ENCODE measurements around the gene DDX24. TPM values are rescaled to one million over a fixed set of nuclear protein-coding genes. Genes with fewer than 3 reads are reported as not detected.

DDX24 gene
- total and polyA plus RNA-seq, 7 experiments from 2014 or later, result 190 to 438 (median 320) TPM

DNA sequence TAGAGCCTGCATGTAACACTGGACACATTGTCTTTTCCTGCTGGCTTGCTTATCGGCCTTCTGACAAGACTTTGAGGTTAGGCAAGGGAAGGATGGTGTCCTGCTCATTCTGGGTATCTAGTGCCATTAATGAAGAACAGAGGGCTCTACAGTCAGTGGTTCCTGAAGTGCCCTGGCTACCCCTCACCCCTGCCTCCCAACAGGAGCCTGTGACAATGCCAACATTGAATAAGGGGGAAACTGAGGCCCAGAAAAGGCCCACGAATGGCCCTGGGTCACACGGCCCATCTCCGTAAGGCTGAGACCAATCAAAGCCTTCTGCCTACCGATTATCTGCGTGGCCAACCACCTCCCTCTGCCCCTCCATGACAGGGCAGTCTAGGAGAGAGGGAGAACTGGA, 46.3 kb upstream of the DDX24 start:
- DNase-seq (no peak), ATAC-seq (no peak)
- Histone ChIP-seq H3K27ac (ENCODE audit: low read depth, low read length) (no peak overlapping the region), H3K4me1 (ENCODE audit: control insufficient read depth in 2 of 2, insufficient read depth in 2 of 2, low read length in 2 of 2) (peaks cover 12 to 21% of the 10 kb centered on the region in 2 donors), H3K27me3 (ENCODE audit: control insufficient read depth in 2 of 2, insufficient read depth in 2 of 2, low read length in 2 of 2) (no peaks in the 10 kb centered on the region), H3K9me3 (ENCODE audit: control insufficient read depth in 2 of 3, low read length in 3 of 3) (no peaks in the 10 kb centered on the region), H3K36me3 (ENCODE audit: control insufficient read depth in 2 of 3, insufficient read depth in 3 of 3, low read length in 3 of 3) (no peaks in the 10 kb centered on the region), H3K4me3 (ENCODE audit: low read length) (no peak overlapping the region)
- ChIA-PET CTCF (interaction anchor here (1.2 to 2.6 kb wide), 3 partner anchors 9 to 92 kb away, joined by 4 to 9 read pairs (median 4); no protein-coding TSS in a partner anchor), POLR2A (interaction anchor here (6.0 kb wide), 1 partner anchor 47 kb away, joined by 29 read pairs; the partner anchor contains the start of genes DDX24 and IFI27L1)
- Mint-ChIP-seq H3K36me3 (peaks cover 0 to 8% (median 3%) of the 10 kb centered on the region in 5 donors), H3K4me3 (peak overlapping the region in 2 of 10 donors; percentile 13 to 88), H3K27me3 (peaks cover 0 to 14% (median 0%) of the 10 kb centered on the region in 5 donors), H3K27ac (peak overlapping the region in 2 of 9 donors; percentile 6 to 85), H3K9me3 (peaks cover 0 to 12% (median 1%) of the 10 kb centered on the region in 11 donors), H3K4me1 (peaks cover 16 to 24% (median 18%) of the 10 kb centered on the region in 7 donors)
- intact Hi-C loops (cut with micrococcal nuclease), result loop anchor here in 1 of 2 donors (5.0 kb wide), 1 partner anchor 1015 kb away; no protein-coding TSS in a partner anchor

DNA sequence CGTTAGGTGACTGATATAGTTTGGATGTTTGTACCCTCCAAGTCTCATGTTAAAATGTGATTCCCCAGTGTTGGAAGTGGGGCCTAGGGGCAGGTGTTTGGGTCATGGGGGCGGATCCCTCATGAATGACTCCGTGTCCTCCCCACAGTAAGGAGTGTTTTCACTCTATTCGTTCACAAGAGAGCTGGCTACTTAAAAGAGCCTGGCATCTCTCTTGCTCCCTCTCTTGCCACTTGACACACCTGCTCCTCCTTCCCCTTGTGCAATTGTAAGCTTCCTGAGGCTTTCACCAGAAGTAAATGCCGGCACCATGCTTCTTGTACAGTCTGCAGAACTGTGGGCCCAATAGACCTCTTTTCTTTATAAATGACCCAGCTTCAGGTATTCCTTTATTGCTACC, 45.8 kb upstream of the DDX24 start:
- no peak overlapping the region for H3K27ac ChIP-seq (ENCODE audit: low read depth, low read length)
- H3K4me3 ChIP-seq (ENCODE audit: low read length), result no peak overlapping the region
- Mint-ChIP-seq H3K4me3 (peak overlapping the region in 1 of 10 donors; percentile 3), H3K27me3 (peaks cover 0 to 14% (median 0%) of the 10 kb centered on the region in 5 donors), H3K36me3 (peaks cover 0 to 9% (median 4%) of the 10 kb centered on the region in 5 donors), H3K9me3 (peaks cover 0 to 17% (median 3%) of the 10 kb centered on the region in 11 donors), H3K27ac (peak overlapping the region in 2 of 9 donors; percentile 11 to 53), H3K4me1 (peaks cover 16 to 24% (median 18%) of the 10 kb centered on the region in 7 donors)
- H3K4me1 ChIP-seq (ENCODE audit: control insufficient read depth in 2 of 2, insufficient read depth in 2 of 2, low read length in 2 of 2), result peaks cover 12 to 21% of the 10 kb centered on the region in 2 donors
- no peaks in the 10 kb centered on the region for H3K36me3 ChIP-seq (ENCODE audit: control insufficient read depth in 2 of 3, insufficient read depth in 3 of 3, low read length in 3 of 3)
- CTCF ChIA-PET, result interaction anchor here (2.6 kb wide), 1 partner anchor 10 kb away, joined by 9 read pairs; no protein-coding TSS in a partner anchor
- no peaks in the 10 kb centered on the region for H3K9me3 ChIP-seq (ENCODE audit: control insufficient read depth in 2 of 3, low read length in 3 of 3)
- no peak for ATAC-seq
- DNase-seq, result no peak
- H3K27me3 ChIP-seq (ENCODE audit: control insufficient read depth in 2 of 2, insufficient read depth in 2 of 2, low read length in 2 of 2), result no peaks in the 10 kb centered on the region
- POLR2A ChIA-PET, result interaction anchor here (0.6 kb wide), 1 partner anchor 43 kb away, joined by 3 read pairs; no protein-coding TSS in a partner anchor
- intact Hi-C loops (cut with micrococcal nuclease), result loop anchor here in 1 of 2 donors (5.0 kb wide), 1 partner anchor 1014 kb away; no protein-coding TSS in a partner anchor

DNA sequence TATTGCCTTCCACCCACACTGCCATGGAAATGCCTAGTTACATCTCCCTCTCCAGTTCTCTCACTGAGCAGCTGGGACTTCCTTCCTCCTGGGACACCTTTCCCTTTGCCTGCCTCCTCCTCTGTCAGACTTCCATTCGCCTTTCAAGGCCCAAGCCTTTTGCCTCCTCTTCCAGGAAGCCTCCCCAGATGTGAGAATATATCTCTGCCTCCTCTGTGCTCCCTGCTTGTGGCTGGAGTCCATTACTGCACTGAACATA, 45.3 kb upstream of the DDX24 start:
- DNase-seq (no peak), ATAC-seq (no peak)
- no peak overlapping the region for H3K27ac ChIP-seq (ENCODE audit: low read depth, low read length)
- H3K4me3 ChIP-seq (ENCODE audit: low read length), result no peak overlapping the region
- Mint-ChIP-seq H3K27ac (peak overlapping the region in 3 of 9 donors; percentile 9 to 53 (median 11)), H3K4me1 (peaks cover 16 to 24% (median 18%) of the 10 kb centered on the region in 7 donors), H3K36me3 (peaks cover 0 to 9% (median 4%) of the 10 kb centered on the region in 5 donors), H3K27me3 (peaks cover 0 to 18% (median 0%) of the 10 kb centered on the region in 5 donors), H3K9me3 (peaks cover 0 to 22% (median 6%) of the 10 kb centered on the region in 11 donors), H3K4me3 (no peak overlapping the region)
- H3K27me3 ChIP-seq (ENCODE audit: control insufficient read depth in 2 of 2, insufficient read depth in 2 of 2, low read length in 2 of 2), result no peaks in the 10 kb centered on the region
- ChIA-PET POLR2A (interaction anchor here (0.6 kb wide), 1 partner anchor 42 kb away, joined by 3 read pairs; no protein-coding TSS in a partner anchor), CTCF (interaction anchor here (2.6 kb wide), 1 partner anchor 10 kb away, joined by 9 read pairs; no protein-coding TSS in a partner anchor)
- H3K36me3 ChIP-seq (ENCODE audit: control insufficient read depth in 2 of 3, insufficient read depth in 3 of 3, low read length in 3 of 3), result no peaks in the 10 kb centered on the region
- intact Hi-C loops (cut with micrococcal nuclease), result loop anchor here in 1 of 2 donors (5.0 kb wide), 1 partner anchor 1014 kb away; no protein-coding TSS in a partner anchor
- peaks cover 0 to under 1% (median 0%) of the 10 kb centered on the region in 3 experiments for H3K9me3 ChIP-seq (ENCODE audit: control insufficient read depth in 2 of 3, low read length in 3 of 3)
- H3K4me1 ChIP-seq (ENCODE audit: control insufficient read depth in 2 of 2, insufficient read depth in 2 of 2, low read length in 2 of 2), result peaks cover 12 to 21% of the 10 kb centered on the region in 2 donors

DNA sequence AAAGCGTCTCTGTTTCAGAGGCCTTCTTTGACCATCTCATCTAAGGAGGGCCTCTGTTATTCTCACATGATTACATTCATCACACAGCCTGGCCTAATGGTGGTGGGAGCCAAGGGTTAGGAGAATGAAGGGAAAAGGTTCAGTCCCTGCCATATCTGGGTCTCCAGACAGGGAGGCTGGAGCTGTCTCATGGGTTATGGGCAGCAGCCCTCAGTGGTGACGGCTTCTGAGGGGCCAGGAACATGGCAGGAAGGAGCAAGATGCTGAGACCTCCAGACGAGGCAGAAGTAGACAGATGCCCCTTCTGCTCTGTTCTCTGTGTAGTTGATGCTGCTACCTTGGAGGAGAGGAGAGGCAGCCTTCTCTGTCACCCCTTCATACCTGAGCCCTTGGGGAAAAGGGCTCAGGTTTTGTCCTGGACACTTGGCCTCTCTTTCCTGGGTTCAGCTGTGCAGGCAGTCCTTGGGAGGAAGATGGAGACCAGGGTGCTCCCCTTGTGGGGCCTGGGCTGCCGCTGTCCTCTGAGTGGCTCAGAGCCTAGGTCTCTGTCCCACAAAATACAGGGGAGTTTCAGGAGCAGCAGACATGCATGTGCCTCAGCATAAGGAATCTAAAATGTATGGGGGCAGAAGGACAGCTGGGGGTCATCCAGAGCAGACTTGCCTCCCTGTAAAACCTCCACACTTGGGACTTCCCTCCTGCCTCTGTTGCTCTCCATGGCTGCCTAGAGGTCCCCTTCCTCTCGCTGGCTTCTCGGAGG, 44.8 kb upstream of the DDX24 start:
- peaks cover 0 to 14% (median 4%) of the 10 kb centered on the region in 5 donors for H3K27me3 Mint-ChIP-seq
- no peak overlapping the region for H3K4me3 Mint-ChIP-seq
- peaks cover 0 to 5% (median 0%) of the 10 kb centered on the region in 3 experiments for H3K9me3 ChIP-seq (ENCODE audit: control insufficient read depth in 2 of 3, low read length in 3 of 3)
- peaks cover 0 to 27% (median 8%) of the 10 kb centered on the region in 11 donors for H3K9me3 Mint-ChIP-seq
- intact Hi-C loops (cut with micrococcal nuclease), result loop anchor here in 1 of 2 donors (5.0 kb wide), 1 partner anchor 1014 kb away; no protein-coding TSS in a partner anchor
- peaks cover 12 to 21% of the 10 kb centered on the region in 2 donors for H3K4me1 ChIP-seq (ENCODE audit: control insufficient read depth in 2 of 2, insufficient read depth in 2 of 2, low read length in 2 of 2)
- peak overlapping the region in 2 of 9 donors; percentile 11 to 28 for H3K27ac Mint-ChIP-seq
- H3K27me3 ChIP-seq (ENCODE audit: control insufficient read depth in 2 of 2, insufficient read depth in 2 of 2, low read length in 2 of 2), result no peaks in the 10 kb centered on the region
- no peaks in the 10 kb centered on the region for H3K36me3 ChIP-seq (ENCODE audit: control insufficient read depth in 2 of 3, insufficient read depth in 3 of 3, low read length in 3 of 3)
- ATAC-seq, result no peak
- no peak overlapping the region for H3K4me3 ChIP-seq (ENCODE audit: low read length)
- H3K27ac ChIP-seq (ENCODE audit: low read depth, low read length), result no peak overlapping the region
- CTCF ChIA-PET, result no interaction called here
- POLR2A ChIA-PET, result interaction anchor here (0.6 kb wide), 1 partner anchor 42 kb away, joined by 3 read pairs; no protein-coding TSS in a partner anchor
- peaks cover 16 to 24% (median 18%) of the 10 kb centered on the region in 7 donors for H3K4me1 Mint-ChIP-seq
- H3K36me3 Mint-ChIP-seq, result peaks cover 0 to 11% (median 7%) of the 10 kb centered on the region in 5 donors
- DNase-seq, result no peak

DNA sequence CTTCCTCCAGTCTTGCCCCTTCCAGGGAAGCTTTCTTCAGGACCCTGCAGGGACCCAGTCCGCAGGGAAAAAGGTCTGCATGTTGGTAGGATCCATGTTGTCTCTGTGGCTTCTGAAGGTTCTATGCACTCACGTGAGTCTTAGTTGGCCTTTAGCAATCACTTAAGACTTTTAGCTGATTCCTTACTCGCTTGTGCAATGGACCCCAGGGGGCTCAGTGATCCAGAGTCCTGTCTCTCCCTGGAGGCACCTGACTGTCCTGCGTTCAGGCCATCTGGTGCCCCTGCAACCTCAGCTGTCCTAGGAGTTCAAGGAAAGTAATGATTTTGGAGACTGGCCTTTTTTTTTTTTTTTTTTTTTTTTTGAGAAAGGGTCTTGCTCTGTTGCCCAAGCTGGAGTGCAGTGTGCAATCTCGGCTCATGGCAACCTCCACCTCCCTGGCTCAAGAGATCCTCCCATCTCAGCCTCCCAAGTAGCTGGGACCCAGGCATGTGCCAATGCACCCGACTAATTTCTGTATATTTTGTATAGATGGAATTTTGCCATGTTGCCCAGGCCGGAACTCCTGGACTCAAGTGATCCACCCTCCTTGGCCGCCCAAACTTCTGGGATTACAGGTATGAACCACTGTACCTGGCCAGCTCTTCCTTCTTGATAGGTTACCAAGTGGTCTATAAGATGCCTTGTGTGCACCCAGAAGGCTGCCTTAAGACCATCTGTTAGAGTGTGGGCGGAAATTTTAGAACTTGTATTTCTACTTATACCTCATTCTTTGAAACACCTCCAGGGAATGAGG, 43.8 kb upstream of the DDX24 start:
- ATAC-seq (no peak), DNase-seq (no peak)
- Histone ChIP-seq H3K27me3 (ENCODE audit: control insufficient read depth in 2 of 2, insufficient read depth in 2 of 2, low read length in 2 of 2) (no peaks in the 10 kb centered on the region), H3K9me3 (ENCODE audit: control insufficient read depth in 2 of 3, low read length in 3 of 3) (peaks cover 0 to 16% (median 2%) of the 10 kb centered on the region in 3 experiments), H3K4me1 (ENCODE audit: control insufficient read depth in 2 of 2, insufficient read depth in 2 of 2, low read length in 2 of 2) (peaks cover 5 to 14% of the 10 kb centered on the region in 2 donors), H3K4me3 (ENCODE audit: low read length) (no peak overlapping the region), H3K27ac (ENCODE audit: low read depth, low read length) (no peak overlapping the region), H3K36me3 (ENCODE audit: control insufficient read depth in 2 of 3, insufficient read depth in 3 of 3, low read length in 3 of 3) (no peaks in the 10 kb centered on the region)
- H3K36me3 Mint-ChIP-seq, result peaks cover 0 to 14% (median 10%) of the 10 kb centered on the region in 5 donors
- no peak overlapping the region for H3K4me3 Mint-ChIP-seq
- POLR2A ChIA-PET, result no interaction called here
- H3K4me1 Mint-ChIP-seq, result peaks cover 9 to 18% (median 11%) of the 10 kb centered on the region in 7 donors
- intact Hi-C loops (cut with micrococcal nuclease), result loop anchor here in 1 of 2 donors (5.0 kb wide), 1 partner anchor 1012 kb away; no protein-coding TSS in a partner anchor
- peaks cover 0 to 12% (median 9%) of the 10 kb centered on the region in 5 donors for H3K27me3 Mint-ChIP-seq
- CTCF ChIA-PET, result interaction anchor here (0.6 kb wide), 1 partner anchor 18 kb away, joined by 3 read pairs; no protein-coding TSS in a partner anchor
- peak overlapping the region in 2 of 9 donors; percentile 47 to 67 for H3K27ac Mint-ChIP-seq
- H3K9me3 Mint-ChIP-seq, result peaks cover 1 to 37% (median 18%) of the 10 kb centered on the region in 11 donors

DNA sequence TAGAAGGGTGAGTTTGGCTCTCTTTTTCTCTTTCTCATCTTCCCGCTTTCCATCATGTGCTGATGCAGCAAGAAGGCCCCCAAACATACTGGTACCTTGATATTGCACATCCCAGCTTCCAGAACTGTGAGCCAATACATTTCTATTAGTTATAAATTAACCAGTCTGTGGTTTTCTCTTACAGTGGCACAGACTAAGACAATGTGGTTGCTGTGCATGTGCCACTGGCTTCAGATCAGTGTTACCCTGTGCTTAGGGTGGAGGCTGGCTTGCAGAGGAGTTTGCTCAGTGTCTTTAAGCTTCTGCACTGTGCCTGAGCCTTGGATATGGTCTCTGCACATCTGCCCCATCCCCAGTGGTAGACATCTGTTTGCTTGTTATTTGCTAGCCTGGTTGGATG, 42.9 kb upstream of the DDX24 start:
- Mint-ChIP-seq H3K27ac (no peak overlapping the region), H3K36me3 (peaks cover 0 to 17% (median 10%) of the 10 kb centered on the region in 5 donors), H3K9me3 (peaks cover 5 to 42% (median 23%) of the 10 kb centered on the region in 11 donors), H3K4me1 (peaks cover 5 to 11% (median 5%) of the 10 kb centered on the region in 7 donors), H3K27me3 (peaks cover 6 to 14% (median 9%) of the 10 kb centered on the region in 5 donors), H3K4me3 (no peak overlapping the region)
- Histone ChIP-seq H3K36me3 (ENCODE audit: control insufficient read depth in 2 of 3, insufficient read depth in 3 of 3, low read length in 3 of 3) (no peaks in the 10 kb centered on the region), H3K27me3 (ENCODE audit: control insufficient read depth in 2 of 2, insufficient read depth in 2 of 2, low read length in 2 of 2) (no peaks in the 10 kb centered on the region), H3K4me1 (ENCODE audit: control insufficient read depth in 2 of 2, insufficient read depth in 2 of 2, low read length in 2 of 2) (peaks cover 2 to 9% of the 10 kb centered on the region in 2 donors), H3K9me3 (ENCODE audit: control insufficient read depth in 2 of 3, low read length in 3 of 3) (peaks cover 0 to 24% (median 5%) of the 10 kb centered on the region in 3 experiments), H3K4me3 (ENCODE audit: low read length) (no peak overlapping the region), H3K27ac (ENCODE audit: low read depth, low read length) (no peak overlapping the region)
- CTCF ChIA-PET, result interaction anchor here (0.6 kb wide), 1 partner anchor 19 kb away, joined by 3 read pairs; no protein-coding TSS in a partner anchor
- POLR2A ChIA-PET, result no interaction called here
- ATAC-seq, result no peak
- no peak for DNase-seq
- intact Hi-C loops (cut with micrococcal nuclease), result no loop called here

All from naive thymus-derived CD4-positive, alpha-beta T cell (primary cell).